ENCODE results near the gene SEMA6B. TPM values are rescaled to one million over a fixed set of nuclear protein-coding genes. Genes with fewer than 3 reads are reported as not detected.

The SEMA6B gene
- total and polyA plus RNA-seq, 2 of the 8 experiments (the other 6 are each of a cell fraction or from before 2014, with no cell fraction given): 31.3 to 54.4 TPM

DNA sequence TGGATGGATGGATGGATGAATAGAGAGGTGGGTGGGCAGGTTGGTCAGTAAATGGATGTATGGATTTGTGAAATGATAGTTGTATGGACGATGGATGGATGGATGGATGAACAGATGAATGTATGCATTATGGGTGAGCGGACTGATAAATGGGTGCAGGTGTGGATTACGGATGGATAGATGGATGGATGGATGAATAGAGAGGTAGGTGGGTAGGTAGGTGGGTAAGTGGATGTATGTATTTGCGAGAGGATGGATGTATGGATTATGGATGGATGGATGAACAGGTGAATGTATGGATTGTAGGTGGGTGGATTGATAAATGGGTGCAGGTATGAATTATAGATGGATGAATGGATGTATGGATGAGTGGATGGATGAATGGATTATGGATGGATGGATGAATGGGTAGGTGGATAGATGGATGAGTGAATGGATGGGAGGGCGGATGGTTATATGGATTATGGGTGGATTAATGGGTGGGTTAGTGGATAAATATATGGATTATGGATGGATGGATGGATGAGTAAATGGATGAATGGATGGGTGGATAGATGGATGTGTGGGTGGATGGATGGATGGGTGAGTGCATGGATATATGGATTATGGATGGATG, 42.8 kb upstream of the SEMA6B start (continued):
- TF ChIP-seq GTF2F1 (IDR thresholded peaks at IDR 0.05; ENCODE audit: borderline replicate concordance, low read depth, low read length) (no peak), KDM4A (IDR thresholded peaks at IDR 0.05; ENCODE audit: low read depth, low read length, severe bottlenecking) (no peak), POLR2AphosphoS5 (IDR thresholded peaks at IDR 0.05; ENCODE audit: low read depth, low read length) (no peak), BRCA1 (IDR thresholded peaks at IDR 0.05; ENCODE audit: low read depth, low read length) (no peak)

All from H1 (cell line).